Stimulated activated CD8-positive, alpha-beta memory T cell treated with anti-CD3 and anti-CD28 coated beads, Interleukin-7, amount 100 ng/mL, for 48 hours (primary cell): Measurements from ENCODE around the gene RAD50.

Experiments
- DNase-seq, 2 donors: peaks; one replicate each; pipeline ENCODE4 v3.0.0-alpha.2; 2020; ENCODE audit warnings: low read depth in 1 of 2; ENCODE audit errors: extremely low read depth in 1 of 2

RAD50 gene

GRCh38 chr5:132673488-132673887 lies 116.7 kb downstream of the RAD50 start:
- no peak for DNase-seq

- DNase-seq: no peak
Measured at GRCh38 chr5:132673939-132674630, 117.3 kb downstream of the RAD50 start, which contains the start of gene IL4. TSS of gene IL4 (plus strand) at chr5:132673989. CDS start at chr5:132674051, 62 bp downstream.

DNA sequence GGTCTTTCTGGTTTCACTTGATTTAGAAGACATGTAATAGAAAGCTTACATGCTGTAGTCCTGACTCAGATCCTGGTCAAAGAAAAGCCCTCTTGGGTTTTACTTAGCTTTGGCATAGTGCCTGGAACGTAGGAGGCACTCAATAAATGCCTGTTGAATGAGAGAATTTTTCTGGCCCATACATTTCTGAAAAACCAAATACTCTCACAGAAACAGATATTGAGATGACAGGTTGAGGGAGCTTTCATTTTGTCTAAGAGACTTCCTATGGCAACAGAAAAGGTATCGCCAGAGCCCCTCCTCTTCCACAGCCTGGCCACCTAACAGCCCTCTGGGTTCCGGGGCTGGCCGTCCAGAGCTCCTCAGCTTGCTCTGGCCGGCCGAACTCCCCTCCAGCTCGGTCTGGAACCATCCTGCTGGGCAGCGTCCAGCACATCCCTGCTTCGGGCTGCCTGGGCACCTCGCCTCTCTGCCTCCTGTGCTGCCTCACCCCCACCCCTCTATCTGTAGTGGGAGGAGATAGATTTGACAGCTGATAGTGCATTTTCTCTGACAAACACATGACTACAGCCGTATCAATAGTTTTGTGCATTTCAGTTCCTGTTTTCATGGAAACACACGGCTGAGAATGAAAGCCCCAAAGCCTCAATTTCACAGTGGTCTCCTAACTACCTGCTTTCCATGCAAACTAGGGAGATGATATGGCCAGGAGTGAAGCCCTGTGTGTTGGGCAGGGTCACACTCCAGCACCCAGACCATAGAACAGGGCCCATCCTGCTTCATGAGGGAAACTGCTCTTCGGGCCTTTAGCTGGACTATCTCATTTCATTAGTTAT lies 118.1 kb downstream of the RAD50 start:
- no peak for DNase-seq

DNA sequence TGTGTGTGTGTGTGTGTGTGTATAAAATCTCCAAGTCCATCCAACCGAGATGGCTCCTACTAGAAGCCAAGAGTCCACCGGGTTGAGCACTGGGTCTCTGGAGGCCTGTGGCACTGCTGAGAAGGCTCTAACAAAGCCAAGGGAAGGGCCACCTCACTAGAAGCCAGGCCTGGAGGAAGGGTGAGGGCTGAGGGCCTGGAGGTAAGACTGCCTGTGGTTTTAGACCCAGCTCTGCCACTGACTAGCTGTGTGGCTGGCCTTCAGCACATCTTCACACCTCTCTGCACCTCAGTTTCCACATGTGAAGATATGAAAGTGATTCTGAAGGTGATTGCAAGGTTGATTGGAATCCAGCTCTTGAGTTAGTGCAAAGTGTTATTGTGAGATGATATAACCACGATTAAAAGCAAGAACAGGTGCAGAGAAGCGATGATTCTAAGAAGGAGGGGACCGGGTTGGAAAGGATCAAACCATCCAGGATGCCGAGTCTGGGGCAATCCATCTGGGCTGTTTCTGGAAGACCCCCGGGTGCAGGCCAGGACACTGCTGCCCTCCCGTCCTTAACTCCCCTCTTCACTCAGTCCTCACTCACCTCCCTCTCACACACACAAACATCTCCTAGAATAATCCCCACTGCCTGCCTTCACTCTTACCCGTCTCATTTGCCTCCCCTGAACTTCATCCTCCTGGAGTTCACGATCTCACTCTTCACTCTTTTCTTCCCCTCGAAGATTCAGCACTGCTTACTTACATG lies 119.3 kb downstream of the RAD50 start:
- DNase-seq: no peak

GRCh38 chr5:132677191-132677590 lies 120.4 kb downstream of the RAD50 start:
- DNase-seq: no peak

DNA sequence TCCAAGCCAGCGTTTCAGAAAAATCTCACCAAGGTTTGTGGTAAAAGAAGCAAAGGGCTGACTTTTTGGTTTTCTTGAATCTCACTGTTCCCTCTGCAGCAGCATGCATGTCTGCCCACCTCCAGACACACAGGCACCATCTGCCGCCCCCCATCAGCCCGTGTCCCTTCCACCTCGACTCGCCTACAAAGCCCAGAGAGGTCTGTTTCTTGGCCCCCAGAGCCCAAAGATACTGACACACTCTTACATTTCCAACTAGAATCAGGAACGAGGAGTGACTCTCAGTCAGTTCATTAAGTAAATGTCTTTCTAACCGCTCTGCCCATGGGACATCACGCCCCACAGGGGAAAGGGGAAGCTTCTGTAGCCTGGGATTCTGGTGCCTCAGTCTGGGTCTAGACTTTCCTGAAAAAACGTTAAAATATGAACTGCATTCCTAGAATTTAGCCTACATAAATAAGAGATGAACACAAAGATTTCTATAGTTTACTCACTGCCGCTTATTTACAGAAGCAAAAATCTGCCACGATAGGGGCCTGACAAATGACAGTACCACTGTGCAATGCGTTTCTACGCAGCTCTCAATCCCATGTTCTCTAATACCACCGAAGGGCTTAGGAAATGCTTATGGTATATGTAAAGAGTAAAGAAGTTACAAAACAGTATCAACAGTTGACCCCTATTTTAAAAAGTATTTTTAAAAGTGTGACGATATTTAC lies 121.1 kb downstream of the RAD50 start:
- DNase-seq: no peak

DNA sequence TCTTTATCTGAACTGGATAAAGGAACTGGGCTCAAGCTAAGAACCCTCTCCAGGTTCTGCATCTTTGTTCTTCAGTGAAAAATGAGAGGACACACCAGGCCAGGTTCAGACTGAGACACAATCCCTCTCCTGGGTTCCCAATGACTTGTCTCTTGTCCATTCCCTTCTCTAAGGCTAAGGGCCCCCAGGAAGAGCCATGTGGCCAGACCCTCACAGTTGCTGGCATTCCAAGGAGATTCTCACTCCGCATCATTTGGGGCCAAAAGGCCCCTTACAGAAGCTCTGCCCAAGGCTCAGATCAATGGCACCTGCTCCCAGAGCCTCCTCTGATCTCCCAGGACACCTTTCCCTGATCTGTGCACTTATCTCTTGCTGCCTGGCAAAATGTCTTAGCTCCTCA lies 122.0 kb downstream of the RAD50 start:
- DNase-seq: no peak

DNA sequence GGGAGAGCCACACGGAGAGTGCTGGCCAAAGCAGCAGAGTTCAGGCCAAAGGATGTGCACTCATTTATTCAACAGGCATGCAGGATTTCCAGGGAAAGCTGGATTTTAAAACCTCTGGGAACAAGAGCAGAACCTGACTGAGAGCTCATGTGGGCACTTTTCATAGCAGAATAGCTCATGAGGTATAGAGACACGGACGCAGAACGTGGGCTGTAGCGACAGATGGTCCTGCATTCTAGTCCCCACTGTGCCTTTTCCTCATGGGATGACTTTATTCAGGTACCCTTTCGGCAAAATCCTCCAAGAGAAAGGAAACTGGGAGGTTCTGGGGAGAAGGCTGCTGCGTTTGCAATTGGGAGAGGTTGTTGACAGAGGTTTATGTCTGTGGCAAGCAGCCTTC lies 122.4 kb downstream of the RAD50 start:
- DNase-seq: no peak

DNA sequence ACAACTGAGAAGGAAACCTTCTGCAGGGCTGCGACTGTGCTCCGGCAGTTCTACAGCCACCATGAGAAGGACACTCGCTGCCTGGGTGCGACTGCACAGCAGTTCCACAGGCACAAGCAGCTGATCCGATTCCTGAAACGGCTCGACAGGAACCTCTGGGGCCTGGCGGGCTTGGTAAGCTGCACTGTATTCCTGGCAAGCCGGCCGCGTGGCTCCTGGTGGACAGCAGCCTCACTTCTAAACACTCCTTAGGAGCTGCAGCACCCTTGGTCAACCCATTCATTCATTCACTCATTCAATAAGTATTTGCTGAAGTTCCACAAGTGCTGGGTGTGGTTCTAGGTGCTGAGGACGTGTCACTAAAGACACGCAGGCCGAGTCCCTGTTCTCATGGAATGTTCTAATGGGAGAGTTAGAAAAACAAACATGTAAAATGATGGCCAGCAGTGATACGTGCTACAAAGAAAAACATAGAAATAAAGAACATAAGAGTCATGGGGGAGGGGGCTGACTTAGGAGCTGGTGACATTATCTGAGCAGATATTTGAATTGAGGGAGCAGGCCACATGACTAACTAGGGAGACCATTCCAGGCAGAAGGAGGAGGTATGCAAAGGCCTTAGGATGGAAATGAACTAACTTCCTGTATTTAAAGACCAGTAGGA lies 123.1 kb downstream of the RAD50 start:
- no peak for DNase-seq

DNA sequence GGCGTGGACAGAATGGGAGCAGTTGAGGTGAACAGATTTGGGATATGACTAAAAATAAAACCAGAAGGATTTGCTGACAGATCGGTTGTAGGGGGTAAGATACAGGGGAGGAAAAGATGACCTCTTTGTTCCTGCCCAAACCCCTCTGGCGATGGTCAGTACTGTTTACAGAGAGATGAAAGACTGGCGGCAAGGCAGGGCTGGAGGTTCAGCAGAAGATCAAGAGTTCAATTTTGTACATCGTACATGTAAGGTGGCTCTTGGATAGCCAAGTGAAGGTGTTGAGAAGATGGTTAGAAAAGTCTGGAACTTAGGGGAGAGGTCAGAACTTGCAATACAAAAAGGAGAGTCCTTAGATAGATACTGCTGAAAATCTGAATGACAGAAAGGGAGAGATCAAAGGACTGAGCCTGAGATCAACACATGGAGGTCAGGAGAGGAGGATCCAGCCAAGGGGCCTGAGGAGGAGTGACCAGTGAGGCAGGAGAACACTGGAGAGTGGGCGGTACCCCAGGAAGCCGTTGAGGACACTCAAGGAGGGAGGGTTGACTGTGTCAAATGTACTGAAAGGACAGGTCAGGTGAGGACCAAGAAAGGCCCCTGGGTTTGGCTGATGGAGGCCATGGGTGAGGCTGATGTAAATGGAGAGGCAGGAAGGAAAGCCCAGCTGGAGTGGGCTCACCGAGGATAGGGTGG lies 124.2 kb downstream of the RAD50 start:
- no peak for DNase-seq

GRCh38 chr5:132681476-132681831 lies 124.7 kb downstream of the RAD50 start:
- DNase-seq: no peak

- no peak for DNase-seq
Measured at GRCh38 chr5:132681983-132682382, 125.2 kb downstream of the RAD50 start.

DNA sequence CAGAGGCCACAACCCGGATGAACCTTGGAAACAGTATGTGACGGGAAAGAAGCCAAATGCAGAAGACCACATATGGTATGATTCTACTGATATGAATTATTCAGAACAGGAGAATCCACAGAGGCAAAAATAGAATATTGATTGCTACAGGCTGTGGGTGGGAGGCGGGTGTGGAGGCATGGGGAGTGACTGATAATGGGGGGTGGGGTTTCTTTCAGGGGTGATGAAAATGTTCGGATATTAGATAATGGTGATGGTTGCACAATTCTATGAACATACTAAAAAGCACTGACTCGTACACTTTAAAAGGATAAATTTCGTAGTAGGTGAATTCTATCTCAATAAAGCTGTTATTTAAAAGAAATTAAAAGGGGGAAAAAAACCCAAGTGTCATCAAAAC lies 127.7 kb downstream of the RAD50 start:
- no peak for DNase-seq

- DNase-seq: no peak
Measured at GRCh38 chr5:132684922-132685720, 128.3 kb downstream of the RAD50 start.

DNA sequence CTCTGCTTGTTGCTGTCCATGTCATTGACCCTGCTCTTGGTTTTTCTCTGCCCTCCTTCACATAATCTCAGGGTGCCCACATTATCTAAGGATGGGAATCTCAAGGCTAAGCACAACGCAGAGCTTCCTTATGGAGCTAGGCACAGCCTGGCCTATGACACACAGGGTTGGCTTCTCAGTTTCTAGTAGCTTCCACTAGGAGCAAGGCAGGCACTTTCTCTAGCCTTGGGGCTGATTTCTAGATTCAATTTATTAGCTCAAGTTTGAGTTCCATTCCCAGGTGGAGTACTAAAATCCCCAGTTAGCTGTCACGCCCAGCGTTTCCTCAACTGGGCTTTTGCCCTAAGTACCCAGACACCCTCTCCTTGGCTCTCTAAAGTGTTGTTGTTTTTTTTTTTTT lies 129.4 kb downstream of the RAD50 start:
- no peak for DNase-seq

DNA sequence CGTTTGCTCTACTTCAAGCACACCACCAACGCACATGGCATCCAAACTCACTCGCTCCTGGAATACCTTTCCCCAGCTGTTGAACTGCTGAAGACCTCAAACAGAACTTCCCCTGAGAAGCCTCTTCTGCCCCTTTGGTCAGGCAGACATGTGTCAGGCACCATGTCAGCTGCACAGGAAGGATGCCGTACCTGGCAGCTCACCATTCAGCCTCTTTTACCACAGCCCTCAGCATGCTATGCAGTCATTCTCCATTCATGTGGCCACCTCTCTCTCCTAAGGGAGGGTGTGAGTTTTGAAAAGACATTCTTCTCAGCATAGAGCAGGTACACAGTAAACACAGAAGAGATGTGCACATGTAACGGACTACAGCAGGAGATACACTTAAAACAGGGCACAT lies 131.2 kb downstream of the RAD50 start:
- peak in 1 of 2 donors; percentile 34 for DNase-seq

DNA sequence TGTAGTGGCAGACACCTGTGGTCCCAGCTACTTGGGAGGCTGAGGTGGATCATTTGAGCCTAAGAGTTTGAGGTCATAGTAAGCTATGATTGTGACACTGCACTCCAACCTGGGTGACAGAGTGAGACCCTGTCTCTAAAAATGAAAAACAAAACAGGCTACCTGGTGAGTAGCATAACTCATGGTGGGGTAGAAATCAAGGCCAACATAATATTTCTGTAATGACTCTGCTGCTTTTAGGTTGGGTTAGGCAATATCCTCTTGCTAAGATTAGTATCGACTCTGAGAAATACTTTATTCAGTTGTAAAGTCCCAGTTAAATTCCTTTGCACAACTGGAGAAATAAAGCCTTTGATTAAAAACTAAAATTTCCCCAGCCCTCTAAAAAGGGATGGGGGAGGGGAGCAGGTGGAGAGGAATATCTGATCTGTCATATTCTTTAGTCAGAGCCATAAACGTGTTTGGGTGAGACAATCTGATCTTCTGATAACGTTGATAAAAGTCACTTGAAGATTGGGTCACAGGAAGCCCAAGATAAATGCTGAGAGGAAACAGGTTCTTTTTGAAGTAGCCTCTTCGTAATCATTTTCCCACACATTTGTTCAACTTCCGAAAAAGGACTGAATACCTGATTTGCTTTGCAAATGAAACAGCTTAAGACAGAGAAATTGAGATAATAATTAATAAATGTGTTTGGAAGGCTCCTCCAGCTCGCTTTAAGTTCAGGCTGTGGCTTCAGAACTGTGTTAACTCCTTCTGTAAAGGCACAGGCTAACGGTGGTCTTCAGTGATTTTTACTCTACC lies 132.0 kb downstream of the RAD50 start:
- no peak for DNase-seq

DNA sequence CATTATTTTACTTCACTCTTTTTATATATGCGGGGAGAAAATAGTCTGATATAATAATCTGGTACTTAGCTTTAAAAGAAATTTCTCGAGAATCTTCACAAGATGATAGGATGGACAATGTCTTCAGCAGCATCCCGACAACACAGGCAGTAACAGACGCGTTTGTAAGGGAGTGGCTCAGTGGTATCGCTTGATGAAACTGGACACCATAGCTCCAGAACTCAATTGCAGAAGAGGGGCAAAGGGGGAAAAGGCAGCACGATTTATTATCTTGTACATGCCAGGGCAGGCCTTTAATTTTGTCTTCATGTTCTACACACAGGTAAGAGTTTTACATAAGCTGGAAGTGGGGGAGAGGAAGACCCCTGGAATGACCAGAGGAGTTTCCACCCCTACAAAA lies 132.7 kb downstream of the RAD50 start:
- DNase-seq: no peak
